Measurements from ENCODE around the gene IGFL2.
A peak's percentile ranks its signal among the peaks of the same experiment; 100 is the strongest.

Gene IGFL2

DNA sequence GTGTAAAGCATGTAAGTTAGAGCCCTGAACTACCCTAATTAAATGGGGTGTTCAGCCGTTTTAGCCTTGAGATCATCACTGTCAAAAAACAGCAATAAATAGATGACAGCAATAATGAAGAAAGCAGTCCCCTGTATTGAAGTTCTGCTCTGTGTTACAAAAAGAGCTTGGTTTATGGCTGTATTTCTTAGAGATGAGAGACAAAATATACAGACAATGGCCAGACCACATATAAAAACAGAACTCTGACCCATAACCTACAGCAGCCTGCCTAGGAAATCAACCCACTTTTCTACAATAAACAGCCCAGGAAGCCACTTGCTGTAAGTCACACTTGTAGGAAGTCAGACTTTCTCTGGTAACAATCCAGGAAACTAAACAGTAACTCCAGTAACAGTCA is 34.3 kb upstream of the IGFL2 start:
- peak; percentile 66 for DNase-seq
- H3K79me1 ChIP-seq (replicated peaks; ENCODE audit: low read length, poor library complexity, severe bottlenecking): no peaks in the 10 kb centered on the region
- H4K8ac ChIP-seq (ENCODE audit: low read length): no peak overlapping the region
- H3K4me2 ChIP-seq (ENCODE audit: low read length, poor library complexity, severe bottlenecking): no peak overlapping the region
- no peak overlapping the region for H2BK12ac ChIP-seq (ENCODE audit: low read length in 2 of 2)
- H4K91ac ChIP-seq (ENCODE audit: low read length): no peak overlapping the region
- no peak overlapping the region for H2AK5ac ChIP-seq (ENCODE audit: low read length, severe bottlenecking)
- H3K9ac ChIP-seq (ENCODE audit: low read length): no peak overlapping the region
- no peak overlapping the region for H2BK15ac ChIP-seq (ENCODE audit: low read depth, poor library complexity, severe bottlenecking)
- H2AFZ ChIP-seq (ENCODE audit: low read depth, low read length): no peak overlapping the region
- H3K4ac ChIP-seq (ENCODE audit: low read depth in 1 of 2, low read length in 2 of 2): no peak overlapping the region
- H3K23ac ChIP-seq (ENCODE audit: low read length in 2 of 2): no peak overlapping the region
- no peak overlapping the region for H3K18ac ChIP-seq (ENCODE audit: low read depth in 1 of 2, low read length in 2 of 2)
- H3K27ac ChIP-seq (ENCODE audit: low read length, poor library complexity, severe bottlenecking): no peak overlapping the region
- peaks cover 6% of the 10 kb centered on the region for H3K4me1 ChIP-seq (ENCODE audit: control insufficient read depth, insufficient read depth, low read depth, low read length)
- H3K27me3 ChIP-seq (ENCODE audit: control insufficient read depth in 1 of 2, insufficient read depth in 1 of 2, low read length in 2 of 2): peaks cover 12 to 59% of the 10 kb centered on the region in 2 experiments
- 0% methylated on average over 1 of the region's 1 CpG for WGBS
- no peak overlapping the region for H3K4me3 ChIP-seq (ENCODE audit: insufficient read depth in 1 of 2, low read depth in 1 of 2, low read length in 2 of 2)
- H3K14ac ChIP-seq (ENCODE audit: low read length in 2 of 2): no peak overlapping the region
- H3K9me3 ChIP-seq (ENCODE audit: control insufficient read depth, low read length): no peaks in the 10 kb centered on the region
- no peak overlapping the region for H2BK5ac ChIP-seq (ENCODE audit: low read depth, low read length, poor library complexity, severe bottlenecking)
- H3K36me3 ChIP-seq (ENCODE audit: control insufficient read depth in 1 of 2, insufficient read depth in 2 of 2, low read depth in 1 of 2, low read length in 2 of 2): no peaks in the 10 kb centered on the region
- no peak overlapping the region for H2BK120ac ChIP-seq (ENCODE audit: low read depth, low read length)

DNA sequence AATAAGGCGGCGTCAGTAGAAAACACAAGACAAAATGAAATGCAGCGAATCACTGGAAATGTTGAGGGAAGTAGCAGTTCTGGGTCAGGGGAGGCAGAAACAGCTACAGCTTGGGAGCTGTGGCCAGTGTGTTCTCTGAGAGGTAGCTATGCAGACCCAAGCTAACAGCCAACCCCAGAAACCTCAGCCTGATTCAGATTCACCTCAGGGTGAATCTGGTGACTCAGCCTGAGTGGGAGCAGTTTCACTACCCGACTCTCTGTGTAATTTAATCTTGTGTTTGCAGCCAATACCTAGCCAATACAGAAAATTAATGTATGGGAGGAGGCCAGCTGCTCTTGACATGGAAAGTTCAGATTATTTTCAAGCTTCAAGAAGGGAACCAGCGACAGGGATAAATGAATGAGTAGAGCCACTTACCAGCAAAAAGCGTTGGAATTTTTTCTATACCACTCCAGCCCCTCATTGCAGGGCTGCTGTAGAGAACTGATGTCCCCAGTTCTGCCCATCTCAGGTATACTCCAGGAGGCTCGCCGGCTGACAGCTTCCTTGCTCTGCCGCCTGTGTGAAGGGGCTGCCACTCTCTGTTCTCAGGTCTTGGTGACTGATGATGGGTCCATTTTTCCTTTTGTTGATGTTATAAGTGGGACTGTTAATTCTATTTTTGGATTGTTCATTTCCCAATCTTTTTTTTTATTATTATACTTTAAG is 32.5 kb upstream of the IGFL2 start:
- Histone ChIP-seq H3K9ac (ENCODE audit: low read length) (no peak overlapping the region), H3K4me2 (ENCODE audit: low read length, poor library complexity, severe bottlenecking) (no peak overlapping the region), H2BK12ac (ENCODE audit: low read length in 2 of 2) (no peak overlapping the region), H3K4me1 (ENCODE audit: control insufficient read depth, insufficient read depth, low read depth, low read length) (peaks cover 6% of the 10 kb centered on the region), H3K36me3 (ENCODE audit: control insufficient read depth in 1 of 2, insufficient read depth in 2 of 2, low read depth in 1 of 2, low read length in 2 of 2) (peaks cover 0 to 2% of the 10 kb centered on the region in 2 experiments), H2AK5ac (ENCODE audit: low read length, severe bottlenecking) (peak overlapping the region; percentile 26), H2BK5ac (ENCODE audit: low read depth, low read length, poor library complexity, severe bottlenecking) (peak overlapping the region; percentile 11), H2AFZ (ENCODE audit: low read depth, low read length) (no peak overlapping the region), H4K91ac (ENCODE audit: low read length) (no peak overlapping the region), H2BK15ac (ENCODE audit: low read depth, poor library complexity, severe bottlenecking) (no peak overlapping the region), H3K79me1 (replicated peaks; ENCODE audit: low read length, poor library complexity, severe bottlenecking) (no peaks in the 10 kb centered on the region), H3K14ac (ENCODE audit: low read length in 2 of 2) (no peak overlapping the region), H3K4me3 (ENCODE audit: insufficient read depth in 1 of 2, low read depth in 1 of 2, low read length in 2 of 2) (no peak overlapping the region), H3K18ac (ENCODE audit: low read depth in 1 of 2, low read length in 2 of 2) (no peak overlapping the region), H3K23ac (ENCODE audit: low read length in 2 of 2) (no peak overlapping the region), H2BK120ac (ENCODE audit: low read depth, low read length) (no peak overlapping the region), H3K9me3 (ENCODE audit: control insufficient read depth, low read length) (no peaks in the 10 kb centered on the region), H3K4ac (ENCODE audit: low read depth in 1 of 2, low read length in 2 of 2) (no peak overlapping the region), H4K8ac (ENCODE audit: low read length) (peak overlapping the region; percentile 62), H3K27ac (ENCODE audit: low read length, poor library complexity, severe bottlenecking) (peak overlapping the region; percentile 72), H3K27me3 (ENCODE audit: control insufficient read depth in 1 of 2, insufficient read depth in 1 of 2, low read length in 2 of 2) (peaks cover 16 to 63% of the 10 kb centered on the region in 2 experiments)
- peak; percentile 61 for DNase-seq
- 85% methylated on average over 8 of the region's 9 CpGs for WGBS

DNA sequence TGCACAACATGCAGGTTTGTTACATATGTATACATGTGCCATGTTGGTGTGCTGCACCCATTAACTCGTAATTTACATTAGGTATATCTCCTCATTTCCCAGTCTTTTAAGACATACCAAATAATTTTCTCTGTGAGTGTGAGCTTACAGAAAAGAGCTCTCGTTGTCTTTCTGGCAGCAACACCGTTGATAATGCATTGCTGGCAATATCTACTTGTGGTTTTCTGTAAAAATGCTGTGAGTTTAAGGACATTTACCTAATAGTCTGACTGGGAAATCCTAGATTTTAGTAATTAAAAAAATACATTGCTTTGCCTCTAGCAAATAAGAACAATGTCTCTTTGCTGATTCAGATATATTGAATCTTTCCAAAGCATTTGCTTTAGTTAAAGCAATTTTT is 31.9 kb upstream of the IGFL2 start:
- H3K18ac ChIP-seq (ENCODE audit: low read depth in 1 of 2, low read length in 2 of 2): no peak overlapping the region
- no peak overlapping the region for H4K8ac ChIP-seq (ENCODE audit: low read length)
- H2AK5ac ChIP-seq (ENCODE audit: low read length, severe bottlenecking): no peak overlapping the region
- H3K4me1 ChIP-seq (ENCODE audit: control insufficient read depth, insufficient read depth, low read depth, low read length): peaks cover 6% of the 10 kb centered on the region
- no peak overlapping the region for H2BK5ac ChIP-seq (ENCODE audit: low read depth, low read length, poor library complexity, severe bottlenecking)
- H2BK120ac ChIP-seq (ENCODE audit: low read depth, low read length): no peak overlapping the region
- H4K91ac ChIP-seq (ENCODE audit: low read length): no peak overlapping the region
- no peak overlapping the region for H3K4me3 ChIP-seq (ENCODE audit: insufficient read depth in 1 of 2, low read depth in 1 of 2, low read length in 2 of 2)
- H3K9me3 ChIP-seq (ENCODE audit: control insufficient read depth, low read length): no peaks in the 10 kb centered on the region
- no peak overlapping the region for H3K9ac ChIP-seq (ENCODE audit: low read length)
- H3K4ac ChIP-seq (ENCODE audit: low read depth in 1 of 2, low read length in 2 of 2): no peak overlapping the region
- no peak overlapping the region for H3K23ac ChIP-seq (ENCODE audit: low read length in 2 of 2)
- WGBS: 89% methylated on average over 3 of the region's 3 CpGs
- H3K36me3 ChIP-seq (ENCODE audit: control insufficient read depth in 1 of 2, insufficient read depth in 2 of 2, low read depth in 1 of 2, low read length in 2 of 2): peaks cover 0 to 2% of the 10 kb centered on the region in 2 experiments
- no peak for DNase-seq
- no peaks in the 10 kb centered on the region for H3K79me1 ChIP-seq (replicated peaks; ENCODE audit: low read length, poor library complexity, severe bottlenecking)
- no peak overlapping the region for H3K27ac ChIP-seq (ENCODE audit: low read length, poor library complexity, severe bottlenecking)
- H2BK15ac ChIP-seq (ENCODE audit: low read depth, poor library complexity, severe bottlenecking): no peak overlapping the region
- no peak overlapping the region for H2AFZ ChIP-seq (ENCODE audit: low read depth, low read length)
- peaks cover 16 to 63% of the 10 kb centered on the region in 2 experiments for H3K27me3 ChIP-seq (ENCODE audit: control insufficient read depth in 1 of 2, insufficient read depth in 1 of 2, low read length in 2 of 2)
- H2BK12ac ChIP-seq (ENCODE audit: low read length in 2 of 2): no peak overlapping the region
- H3K4me2 ChIP-seq (ENCODE audit: low read length, poor library complexity, severe bottlenecking): no peak overlapping the region
- H3K14ac ChIP-seq (ENCODE audit: low read length in 2 of 2): no peak overlapping the region

DNA sequence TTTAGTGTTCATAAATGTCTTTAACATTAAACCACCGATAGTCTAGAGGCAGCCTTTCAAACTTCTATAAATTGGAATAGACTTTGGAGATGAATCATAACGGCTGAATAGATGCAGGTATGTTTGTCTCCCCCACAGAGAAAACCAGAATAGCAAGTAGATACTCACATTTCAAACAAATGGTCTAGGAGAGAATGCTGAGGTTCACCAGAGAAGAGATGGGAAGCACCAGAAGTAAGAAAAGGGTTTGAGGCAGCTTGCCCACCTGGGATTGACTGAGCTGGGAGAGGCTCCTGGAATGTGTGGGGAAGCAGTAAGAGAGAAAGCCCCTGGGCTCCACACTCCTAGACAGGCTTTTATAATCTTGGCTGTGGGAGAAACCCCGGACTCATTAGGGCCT is 29.9 kb upstream of the IGFL2 start:
- Histone ChIP-seq H3K36me3 (ENCODE audit: control insufficient read depth in 1 of 2, insufficient read depth in 2 of 2, low read depth in 1 of 2, low read length in 2 of 2) (peaks cover 0 to 2% of the 10 kb centered on the region in 2 experiments), H2BK5ac (ENCODE audit: low read depth, low read length, poor library complexity, severe bottlenecking) (no peak overlapping the region), H3K4me1 (ENCODE audit: control insufficient read depth, insufficient read depth, low read depth, low read length) (peaks cover 6% of the 10 kb centered on the region), H2BK12ac (ENCODE audit: low read length in 2 of 2) (no peak overlapping the region), H3K23ac (ENCODE audit: low read length in 2 of 2) (no peak overlapping the region), H3K4ac (ENCODE audit: low read depth in 1 of 2, low read length in 2 of 2) (no peak overlapping the region), H2BK15ac (ENCODE audit: low read depth, poor library complexity, severe bottlenecking) (no peak overlapping the region), H3K9ac (ENCODE audit: low read length) (no peak overlapping the region), H3K18ac (ENCODE audit: low read depth in 1 of 2, low read length in 2 of 2) (no peak overlapping the region), H2AK5ac (ENCODE audit: low read length, severe bottlenecking) (no peak overlapping the region), H2AFZ (ENCODE audit: low read depth, low read length) (no peak overlapping the region), H3K79me1 (replicated peaks; ENCODE audit: low read length, poor library complexity, severe bottlenecking) (no peaks in the 10 kb centered on the region), H4K8ac (ENCODE audit: low read length) (no peak overlapping the region), H4K91ac (ENCODE audit: low read length) (no peak overlapping the region), H3K14ac (ENCODE audit: low read length in 2 of 2) (no peak overlapping the region), H3K27me3 (ENCODE audit: control insufficient read depth in 1 of 2, insufficient read depth in 1 of 2, low read length in 2 of 2) (peaks cover 6 to 54% of the 10 kb centered on the region in 2 experiments), H3K4me2 (ENCODE audit: low read length, poor library complexity, severe bottlenecking) (no peak overlapping the region), H3K27ac (ENCODE audit: low read length, poor library complexity, severe bottlenecking) (no peak overlapping the region), H2BK120ac (ENCODE audit: low read depth, low read length) (no peak overlapping the region), H3K4me3 (ENCODE audit: insufficient read depth in 1 of 2, low read depth in 1 of 2, low read length in 2 of 2) (no peak overlapping the region), H3K9me3 (ENCODE audit: control insufficient read depth, low read length) (no peaks in the 10 kb centered on the region)
- 70% methylated on average over 1 of the region's 3 CpGs for WGBS
- no peak for DNase-seq

Data from mesenchymal stem cell (in vitro differentiated cells and primary cell).